ENCODE measurements around the gene NPPC. TPM values are rescaled to one million over a fixed set of nuclear protein-coding genes. Genes with fewer than 3 reads are reported as not detected.

NPPC gene
- total and polyA plus RNA-seq, 3 experiments from 2014 or later = not detected

DNA sequence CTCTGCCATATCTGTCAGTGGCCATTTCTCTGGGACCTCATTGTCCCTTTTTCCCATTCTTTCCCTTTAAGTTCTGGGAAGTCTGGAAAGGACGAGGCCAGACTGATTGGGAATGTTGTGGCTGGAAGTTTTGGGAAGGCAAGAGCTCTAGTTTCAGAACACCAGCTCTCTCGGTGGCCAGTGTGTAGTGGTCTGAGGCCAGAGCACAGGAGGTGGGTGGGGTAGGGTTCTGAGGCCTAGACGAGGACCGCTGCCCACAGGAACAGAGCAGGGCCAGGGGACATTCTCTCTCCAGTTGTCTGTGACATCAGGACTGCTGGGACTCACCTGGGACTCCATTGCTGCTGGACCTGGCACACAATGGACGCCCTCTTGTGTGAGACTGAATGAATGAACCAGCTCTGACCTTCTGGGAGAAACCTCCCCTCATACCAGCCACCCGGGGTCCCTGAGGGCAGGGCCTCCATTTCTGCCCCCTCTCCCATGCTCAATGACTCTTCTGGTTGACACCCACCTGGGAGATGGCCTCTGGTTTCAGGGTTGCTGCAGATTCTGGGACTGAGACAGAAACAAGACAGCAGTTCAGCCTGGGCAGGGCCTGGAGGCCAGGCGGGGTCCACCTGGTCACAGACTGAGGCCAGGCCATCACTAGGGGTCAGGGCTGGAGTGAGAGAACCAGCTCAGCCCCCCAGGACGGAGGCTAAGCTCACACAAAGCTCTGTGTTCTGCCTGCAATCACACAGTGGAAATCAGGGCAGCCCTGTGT is 8.4 kb upstream of the NPPC start:
- DNase-seq = no peak
- ChIA-PET CTCF (no interaction called here), POLR2A (no interaction called here)
- Mint-ChIP-seq H3K4me1 (no peaks in the 10 kb centered on the region), H3K27me3 (peaks cover 3 to 8% of the 10 kb centered on the region in 2 donors), H3K9me3 (no peaks in the 10 kb centered on the region), H3K4me3 (no peak overlapping the region), H3K27ac (no peak overlapping the region), H3K36me3 (no peaks in the 10 kb centered on the region)
- Histone ChIP-seq H3K4me3 (ENCODE audit: low read length) (no peak overlapping the region), H3K27me3 (ENCODE audit: insufficient read depth, low read length, poor library complexity, severe bottlenecking) (no peaks in the 10 kb centered on the region), H3K9me3 (ENCODE audit: low read length) (no peaks in the 10 kb centered on the region), H3K4me1 (ENCODE audit: insufficient read depth, low read length) (no peaks in the 10 kb centered on the region), H3K27ac (ENCODE audit: low read depth, low read length) (no peak overlapping the region), H3K36me3 (ENCODE audit: insufficient read depth, low read length) (no peaks in the 10 kb centered on the region)

- Mint-ChIP-seq H3K27me3 (peaks cover 3 to 13% of the 10 kb centered on the region in 2 donors), H3K9me3 (no peaks in the 10 kb centered on the region), H3K4me3 (no peak overlapping the region), H3K4me1 (no peaks in the 10 kb centered on the region), H3K27ac (no peak overlapping the region), H3K36me3 (no peaks in the 10 kb centered on the region)
- Histone ChIP-seq H3K27ac (ENCODE audit: low read depth, low read length) (no peak overlapping the region), H3K4me3 (ENCODE audit: low read length) (no peak overlapping the region), H3K27me3 (ENCODE audit: insufficient read depth, low read length, poor library complexity, severe bottlenecking) (no peaks in the 10 kb centered on the region), H3K36me3 (ENCODE audit: insufficient read depth, low read length) (no peaks in the 10 kb centered on the region), H3K4me1 (ENCODE audit: insufficient read depth, low read length) (no peaks in the 10 kb centered on the region), H3K9me3 (ENCODE audit: low read length) (no peaks in the 10 kb centered on the region)
- ChIA-PET CTCF (no interaction called here), POLR2A (no interaction called here)
- DNase-seq = no peak
Observed at GRCh38 chr2:231933916-231934401, 7.8 kb upstream of the NPPC start.

GRCh38 chr2:231932985-231933915 is 7.1 kb upstream of the NPPC start:
- Mint-ChIP-seq H3K27me3 (peaks cover 9 to 12% of the 10 kb centered on the region in 2 donors), H3K4me1 (no peaks in the 10 kb centered on the region), H3K27ac (no peak overlapping the region), H3K36me3 (no peaks in the 10 kb centered on the region), H3K4me3 (no peak overlapping the region), H3K9me3 (no peaks in the 10 kb centered on the region)
- Histone ChIP-seq H3K4me3 (ENCODE audit: low read length) (no peak overlapping the region), H3K36me3 (ENCODE audit: insufficient read depth, low read length) (no peaks in the 10 kb centered on the region), H3K27ac (ENCODE audit: low read depth, low read length) (no peak overlapping the region), H3K9me3 (ENCODE audit: low read length) (no peaks in the 10 kb centered on the region), H3K27me3 (ENCODE audit: insufficient read depth, low read length, poor library complexity, severe bottlenecking) (peaks cover 2% of the 10 kb centered on the region), H3K4me1 (ENCODE audit: insufficient read depth, low read length) (no peaks in the 10 kb centered on the region)
- DNase-seq = no peak
- POLR2A ChIA-PET = no interaction called here
- CTCF ChIA-PET = no interaction called here

DNA sequence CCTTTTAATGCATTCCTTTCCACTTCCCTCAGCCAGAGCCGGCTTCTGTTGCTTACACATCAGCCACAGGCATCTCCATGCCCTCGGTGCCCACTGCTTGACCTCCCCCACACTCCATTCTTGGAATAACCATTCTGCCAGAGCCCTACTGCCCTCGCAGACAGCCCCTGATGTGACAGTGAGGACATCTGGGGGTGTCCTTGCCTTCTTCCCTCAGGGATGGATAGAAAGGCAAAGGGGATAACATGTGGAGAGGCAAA is 6.4 kb upstream of the NPPC start:
- Histone ChIP-seq H3K27ac (ENCODE audit: low read depth, low read length) (no peak overlapping the region), H3K9me3 (ENCODE audit: low read length) (no peaks in the 10 kb centered on the region), H3K36me3 (ENCODE audit: insufficient read depth, low read length) (no peaks in the 10 kb centered on the region), H3K27me3 (ENCODE audit: insufficient read depth, low read length, poor library complexity, severe bottlenecking) (peaks cover 8% of the 10 kb centered on the region), H3K4me3 (ENCODE audit: low read length) (no peak overlapping the region), H3K4me1 (ENCODE audit: insufficient read depth, low read length) (no peaks in the 10 kb centered on the region)
- Mint-ChIP-seq H3K27me3 (peaks cover 11 to 18% of the 10 kb centered on the region in 2 donors), H3K27ac (no peak overlapping the region), H3K4me3 (no peak overlapping the region), H3K9me3 (no peaks in the 10 kb centered on the region), H3K36me3 (no peaks in the 10 kb centered on the region), H3K4me1 (peaks cover 0 to under 1% (median 0%) of the 10 kb centered on the region in 3 donors)
- CTCF ChIA-PET = no interaction called here
- DNase-seq = no peak
- POLR2A ChIA-PET = no interaction called here

DNA sequence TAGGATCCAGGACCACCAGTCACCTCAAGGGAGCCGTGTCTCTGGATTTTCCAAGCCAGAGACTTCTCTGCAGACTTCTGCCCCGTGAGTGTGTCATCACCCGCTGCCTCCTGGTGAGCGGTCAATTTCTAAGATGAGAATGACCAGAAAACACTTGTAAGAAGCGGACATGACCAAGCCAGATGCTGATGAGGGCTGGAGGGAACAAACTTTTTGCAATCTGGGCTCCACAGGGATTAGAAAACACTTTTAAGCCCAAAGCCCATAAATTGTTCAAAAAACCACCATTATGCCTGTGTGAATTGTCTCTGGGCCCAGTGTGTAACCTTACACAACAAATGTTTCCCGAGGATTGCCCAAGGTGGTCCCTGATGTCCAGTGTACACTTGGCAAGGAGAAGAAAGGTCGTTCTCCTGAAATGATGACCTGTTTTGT is 5.3 kb upstream of the NPPC start:
- CTCF ChIA-PET = interaction anchor here (1.8 kb wide), 1 partner anchor 394 kb away, joined by 5 read pairs; no protein-coding TSS in a partner anchor
- Histone ChIP-seq H3K9me3 (ENCODE audit: low read length) (no peaks in the 10 kb centered on the region), H3K36me3 (ENCODE audit: insufficient read depth, low read length) (no peaks in the 10 kb centered on the region), H3K27me3 (ENCODE audit: insufficient read depth, low read length, poor library complexity, severe bottlenecking) (peaks cover 19% of the 10 kb centered on the region), H3K4me3 (ENCODE audit: low read length) (no peak overlapping the region), H3K27ac (ENCODE audit: low read depth, low read length) (no peak overlapping the region), H3K4me1 (ENCODE audit: insufficient read depth, low read length) (no peaks in the 10 kb centered on the region)
- Mint-ChIP-seq H3K36me3 (no peaks in the 10 kb centered on the region), H3K4me1 (peaks cover 0 to 8% (median 8%) of the 10 kb centered on the region in 3 donors), H3K4me3 (no peak overlapping the region), H3K9me3 (no peaks in the 10 kb centered on the region), H3K27ac (no peak overlapping the region), H3K27me3 (peaks cover 17 to 29% of the 10 kb centered on the region in 2 donors)
- POLR2A ChIA-PET = no interaction called here
- DNase-seq = no peak

GRCh38 chr2:231930593-231931281 is 4.5 kb upstream of the NPPC start:
- Histone ChIP-seq H3K9me3 (ENCODE audit: low read length) (no peaks in the 10 kb centered on the region), H3K27ac (ENCODE audit: low read depth, low read length) (no peak overlapping the region), H3K4me1 (ENCODE audit: insufficient read depth, low read length) (peaks cover 2% of the 10 kb centered on the region), H3K4me3 (ENCODE audit: low read length) (no peak overlapping the region), H3K27me3 (ENCODE audit: insufficient read depth, low read length, poor library complexity, severe bottlenecking) (peaks cover 23% of the 10 kb centered on the region), H3K36me3 (ENCODE audit: insufficient read depth, low read length) (no peaks in the 10 kb centered on the region)
- H3K36me3 Mint-ChIP-seq = no peaks in the 10 kb centered on the region
- H3K27me3 Mint-ChIP-seq = peaks cover 17 to 31% of the 10 kb centered on the region in 2 donors
- H3K4me3 Mint-ChIP-seq = no peak overlapping the region
- H3K9me3 Mint-ChIP-seq = no peaks in the 10 kb centered on the region
- H3K27ac Mint-ChIP-seq = peak overlapping the region in 1 of 8 donors; percentile 65
- CTCF ChIA-PET = interaction anchor here (1.8 kb wide), 1 partner anchor 394 kb away, joined by 5 read pairs; no protein-coding TSS in a partner anchor
- DNase-seq = no peak
- POLR2A ChIA-PET = no interaction called here
- H3K4me1 Mint-ChIP-seq = peaks cover 0 to 10% (median 9%) of the 10 kb centered on the region in 3 donors

- Mint-ChIP-seq H3K4me1 (peaks cover 0 to 10% (median 9%) of the 10 kb centered on the region in 3 donors), H3K9me3 (no peaks in the 10 kb centered on the region), H3K4me3 (no peak overlapping the region), H3K27ac (no peak overlapping the region), H3K27me3 (peaks cover 17 to 31% of the 10 kb centered on the region in 2 donors), H3K36me3 (no peaks in the 10 kb centered on the region)
- ChIA-PET CTCF (interaction anchor here (1.0 to 1.8 kb wide), 2 partner anchors 395 to 396 kb away, joined by 3 to 5 read pairs; no protein-coding TSS in a partner anchor), POLR2A (no interaction called here)
- H3K27me3 ChIP-seq (ENCODE audit: insufficient read depth, low read length, poor library complexity, severe bottlenecking) = peaks cover 25% of the 10 kb centered on the region
- H3K36me3 ChIP-seq (ENCODE audit: insufficient read depth, low read length) = no peaks in the 10 kb centered on the region
- no peaks in the 10 kb centered on the region for H3K9me3 ChIP-seq (ENCODE audit: low read length)
- no peak overlapping the region for H3K27ac ChIP-seq (ENCODE audit: low read depth, low read length)
- peaks cover 8% of the 10 kb centered on the region for H3K4me1 ChIP-seq (ENCODE audit: insufficient read depth, low read length)
- no peak for DNase-seq
- no peak overlapping the region for H3K4me3 ChIP-seq (ENCODE audit: low read length)
Observed at GRCh38 chr2:231929961-231930592, 3.9 kb upstream of the NPPC start.

Data from CD8-positive, alpha-beta memory T cell (primary cell).